T-helper 1 cell treated with Interleukin-12 subunit alpha and Interleukin-12 subunit beta and Interleukin-4 antibody, amounts not matched to agents 30 ng/mL and 1 ng/mL, for 36 hours (primary cell): ENCODE measurements around the gene PUS3. TPM values are rescaled to one million over a fixed set of nuclear protein-coding genes. Genes with fewer than 3 reads are reported as not detected.

Experiments
- intact Hi-C: fragments of 100-400 bp; cut with micrococcal nuclease; formaldehyde crosslinking; loops from one replicate; pipeline ENCODE4 v1.15.1; 2024
- total RNA-seq: library from RNA; stranded (reverse); gene quantifications from 2 replicates; pipeline ENCODE4 v1.2.3, GENCODE V29; 2022

Gene PUS3
- total RNA-seq, 1 donor from 2014 or later: 17.5 TPM

DNA sequence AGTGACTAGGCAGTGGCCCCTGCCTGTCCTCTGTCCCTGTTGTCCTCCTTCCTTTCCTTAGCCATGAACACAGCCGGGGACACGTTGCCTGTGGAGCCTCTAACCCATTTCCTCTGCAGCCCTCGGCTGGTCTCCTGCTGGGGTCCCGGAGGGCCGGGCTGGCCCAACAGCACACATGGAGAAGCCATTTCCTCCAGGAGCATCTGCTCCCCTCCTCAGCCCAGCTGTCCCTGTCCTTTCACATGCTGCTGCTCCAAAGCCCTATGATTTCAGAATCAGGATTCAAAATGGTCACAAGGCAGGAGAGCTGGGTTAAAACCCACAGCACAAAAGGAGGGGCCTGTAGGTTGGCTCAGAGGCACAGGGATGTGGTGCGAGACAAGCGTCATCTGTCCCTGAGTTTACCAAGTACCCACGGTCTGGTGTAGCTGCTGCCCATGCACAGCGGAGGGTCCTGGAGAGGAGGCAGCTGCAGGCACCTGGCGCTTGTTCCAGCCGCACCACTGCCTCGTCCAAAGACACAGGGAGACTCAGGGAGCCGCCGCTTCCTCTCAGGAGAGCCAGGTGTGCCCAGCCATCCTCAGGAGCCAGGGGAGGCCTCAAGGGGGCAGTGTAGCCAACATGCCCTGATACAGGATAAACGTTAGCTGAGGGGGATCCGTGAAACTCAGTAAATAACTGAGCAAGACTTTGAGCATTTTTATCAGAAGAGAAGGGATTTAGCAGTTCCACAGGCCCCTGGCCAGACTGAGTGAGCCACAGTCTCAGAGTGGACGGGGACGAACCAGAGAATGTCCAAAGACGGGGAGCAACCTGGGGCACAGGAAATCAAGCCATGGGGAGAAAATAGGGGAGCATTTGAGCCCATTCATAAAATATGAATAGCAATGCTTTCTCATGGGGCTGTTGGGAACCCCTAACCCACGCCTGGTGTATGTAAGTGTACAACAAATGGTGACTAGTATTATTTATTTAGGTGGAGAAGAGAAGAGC is 38.9 kb upstream of the PUS3 start:
- intact Hi-C loops: loop anchor here (1.0 kb wide), 2 partner anchors 19 to 252 kb away; no protein-coding TSS in a partner anchor

DNA sequence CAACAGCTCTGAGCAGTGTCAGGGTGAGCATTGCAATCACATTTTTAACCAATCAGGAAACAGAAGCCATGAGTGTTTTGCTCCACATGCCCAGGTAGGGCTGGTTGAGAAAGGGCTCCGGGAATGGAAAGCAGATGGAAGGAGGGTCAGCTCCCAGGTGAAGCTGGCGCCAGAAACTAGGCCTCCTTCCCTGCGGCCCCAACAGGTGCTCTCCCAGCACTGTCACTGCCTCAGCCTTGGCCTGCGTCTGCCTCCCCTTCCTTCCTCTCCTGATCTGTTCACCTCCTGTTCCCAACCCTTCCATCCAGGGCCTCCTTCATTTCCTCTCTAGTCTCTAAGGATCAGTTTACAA is 38.2 kb upstream of the PUS3 start:
- intact Hi-C loops: no loop called here

DNA sequence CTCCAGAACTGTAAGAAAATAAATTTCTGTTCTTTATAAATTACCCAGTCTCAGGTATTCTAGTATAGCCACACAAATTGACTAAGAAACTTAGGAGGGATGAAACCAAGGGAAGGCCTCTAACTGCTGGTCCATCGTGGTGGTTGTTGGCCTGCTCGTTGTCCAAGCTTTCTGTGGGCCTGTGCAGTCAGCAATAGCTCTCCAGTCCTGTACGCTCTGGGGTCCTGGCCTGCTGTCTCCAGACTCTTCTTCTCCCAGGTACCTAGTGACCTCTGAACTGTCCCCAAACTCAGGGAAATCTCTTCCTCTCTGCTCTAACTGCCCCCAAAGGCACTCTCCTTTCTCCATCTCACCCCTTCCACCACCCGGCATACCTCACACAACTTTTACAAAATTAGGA is 37.1 kb upstream of the PUS3 start:
- intact Hi-C loops: no loop called here

DNA sequence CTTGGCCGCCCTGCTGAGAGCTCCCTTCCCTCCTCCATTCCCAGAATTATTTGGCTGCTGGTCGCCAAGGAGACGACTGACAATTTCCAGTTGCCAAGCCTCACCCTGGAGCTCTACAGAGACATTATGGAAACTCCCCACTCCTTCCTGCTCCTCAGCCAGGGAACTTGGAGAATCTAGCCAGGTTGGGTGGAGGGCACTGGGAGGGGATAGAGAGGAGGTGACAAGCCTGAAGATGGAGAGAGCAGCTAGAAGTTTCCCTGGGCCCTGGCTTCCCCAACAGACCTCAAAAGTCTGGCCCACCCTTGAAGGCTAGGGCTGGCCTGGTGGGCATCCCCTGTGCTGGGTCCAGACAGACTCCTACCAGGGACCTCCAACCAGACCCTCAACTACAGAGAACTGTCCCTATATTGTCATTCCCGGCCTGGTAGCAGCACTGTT is 36.1 kb upstream of the PUS3 start:
- intact Hi-C loops: no loop called here

DNA sequence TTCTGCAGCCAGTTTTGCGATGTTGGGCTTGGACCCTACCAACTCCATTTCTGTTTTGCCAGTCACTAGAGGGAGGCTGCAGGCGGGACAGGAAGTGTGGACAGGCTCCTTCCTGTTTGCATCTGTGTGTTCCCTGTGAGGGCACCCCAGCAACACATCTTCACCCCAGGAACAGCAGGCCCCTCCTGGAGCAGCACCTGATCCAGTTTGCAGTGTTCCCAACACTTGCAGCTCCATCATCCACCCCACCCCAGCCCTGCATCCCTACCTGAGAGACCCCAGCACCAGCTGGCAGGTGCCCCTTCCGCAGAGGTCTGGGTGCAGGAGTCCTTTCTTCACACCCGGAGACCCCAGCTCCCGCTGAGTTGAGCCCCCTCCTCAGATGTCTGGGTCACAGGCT is 35.4 kb upstream of the PUS3 start:
- intact Hi-C loops: no loop called here

DNA sequence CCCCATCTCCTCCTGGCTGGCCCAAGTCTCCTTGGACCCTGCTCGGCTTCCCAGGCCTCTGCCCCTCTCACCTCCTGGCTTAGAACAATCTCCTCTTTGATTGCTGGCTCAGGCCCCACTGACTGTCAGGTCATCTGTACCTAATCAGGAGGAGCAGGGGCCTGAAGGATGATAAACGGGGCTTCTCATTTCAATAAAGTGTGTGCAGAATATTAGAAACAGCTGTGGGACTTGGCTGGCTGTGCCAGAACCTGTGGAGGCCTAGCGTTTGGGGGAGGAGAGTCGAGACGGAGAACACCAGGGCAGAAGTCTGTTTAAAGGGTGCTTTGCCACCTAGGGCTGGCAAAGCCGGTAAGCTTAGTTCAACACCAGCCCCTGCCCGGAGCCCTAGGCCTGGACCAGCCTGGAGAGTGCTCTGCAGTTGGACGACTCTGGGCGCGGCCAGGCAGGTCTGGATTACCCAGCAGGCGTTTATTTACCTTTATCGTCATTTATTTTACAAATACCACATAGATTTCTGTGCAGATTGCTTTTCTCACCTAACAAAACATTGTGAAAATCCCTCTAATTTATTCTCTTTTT is 32.7 kb upstream of the PUS3 start:
- intact Hi-C loops: no loop called here

DNA sequence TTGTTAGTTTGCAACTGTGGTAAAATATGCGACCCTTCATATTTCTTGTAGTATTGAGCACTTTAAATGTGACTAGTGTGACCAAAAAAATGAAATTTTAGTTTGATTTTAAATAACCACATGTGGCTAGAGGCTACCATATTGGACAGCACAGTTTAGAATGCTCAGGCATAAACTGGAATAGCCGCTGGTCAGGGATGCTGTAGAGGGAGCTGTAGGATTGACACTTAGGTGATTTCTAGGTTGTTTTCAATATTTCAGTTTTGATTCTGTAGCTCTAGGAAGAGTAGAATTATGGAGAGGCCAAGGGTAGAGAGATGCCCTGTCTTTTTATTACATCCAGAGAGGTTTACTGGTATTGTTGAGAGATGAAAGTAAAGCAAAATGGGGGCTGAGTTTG is 32.0 kb upstream of the PUS3 start:
- intact Hi-C loops: no loop called here

DNA sequence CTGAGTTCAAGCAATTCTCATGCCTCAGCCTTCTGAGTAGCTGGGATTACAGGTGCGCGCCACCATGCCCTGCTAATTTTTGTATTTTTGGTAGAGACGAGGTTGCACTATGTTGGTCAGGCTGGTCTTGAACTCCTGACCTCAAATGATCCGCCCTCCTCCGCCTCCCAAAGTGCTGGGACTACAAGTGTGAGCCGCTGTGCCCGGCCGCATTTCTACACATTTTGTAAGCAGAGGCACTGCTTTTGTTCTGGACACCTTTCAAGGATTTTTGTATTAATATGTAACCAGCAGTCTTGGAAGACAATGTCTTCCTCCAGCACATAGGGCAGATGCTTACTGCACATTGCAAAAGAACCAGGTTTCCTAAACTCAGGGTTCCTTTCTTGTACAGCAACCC is 31.5 kb upstream of the PUS3 start:
- intact Hi-C loops: no loop called here

DNA sequence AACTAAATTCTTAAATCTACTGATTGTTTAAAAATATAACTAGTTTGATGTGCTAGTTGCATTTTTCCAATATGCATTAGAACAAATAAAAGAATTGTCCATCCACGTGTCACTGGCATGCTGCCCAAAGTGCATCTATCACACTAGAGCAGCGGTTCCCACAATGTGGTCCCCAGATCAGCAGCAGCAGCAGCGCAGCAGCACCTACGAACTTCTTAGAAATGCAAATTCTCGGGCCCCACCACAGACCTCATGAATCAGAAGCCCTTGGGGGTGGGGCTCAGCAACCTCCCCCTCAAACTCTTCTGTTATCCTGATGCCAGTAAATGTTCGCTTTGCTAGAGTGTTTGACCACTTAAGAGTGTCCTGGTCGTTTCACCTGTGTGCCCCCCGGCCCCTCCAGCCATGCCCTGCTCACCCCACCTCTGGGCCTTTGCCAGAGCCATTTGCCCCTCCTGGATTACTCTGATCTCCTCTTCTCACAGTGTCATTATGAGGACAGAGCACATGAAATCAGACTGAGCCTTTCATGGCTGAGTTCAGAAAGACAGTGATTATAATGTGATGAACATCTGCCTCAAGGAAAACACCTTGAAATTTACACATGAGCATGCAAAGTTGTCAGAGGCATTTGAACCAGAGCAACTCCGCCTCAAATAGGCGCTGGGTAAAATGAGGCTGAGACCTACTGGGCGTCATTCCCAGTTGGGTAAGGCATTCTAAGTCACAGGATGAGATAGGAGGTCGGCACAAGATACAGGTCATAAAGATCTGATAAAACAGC is 30.2 kb upstream of the PUS3 start:
- intact Hi-C loops: no loop called here

DNA sequence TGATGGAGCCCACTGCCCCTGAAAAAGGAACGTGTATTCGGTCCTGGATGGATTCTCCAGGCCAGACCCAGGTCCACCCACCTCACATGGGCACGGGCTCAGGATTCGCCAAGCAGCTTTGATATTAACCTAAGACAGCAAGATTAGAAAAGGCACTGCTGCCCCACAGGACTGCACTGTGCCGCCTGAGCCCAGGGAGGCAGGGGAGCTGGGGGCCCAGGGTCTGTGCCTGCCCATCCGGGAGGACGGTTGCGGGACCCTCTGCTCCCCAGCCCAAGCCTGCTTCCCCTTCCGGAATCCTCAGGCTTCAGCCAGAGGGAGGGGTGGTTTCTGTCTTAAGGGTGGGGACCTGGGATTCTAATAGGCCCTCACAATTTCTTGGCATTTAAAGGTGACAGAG is 29.3 kb upstream of the PUS3 start:
- intact Hi-C loops: no loop called here

DNA sequence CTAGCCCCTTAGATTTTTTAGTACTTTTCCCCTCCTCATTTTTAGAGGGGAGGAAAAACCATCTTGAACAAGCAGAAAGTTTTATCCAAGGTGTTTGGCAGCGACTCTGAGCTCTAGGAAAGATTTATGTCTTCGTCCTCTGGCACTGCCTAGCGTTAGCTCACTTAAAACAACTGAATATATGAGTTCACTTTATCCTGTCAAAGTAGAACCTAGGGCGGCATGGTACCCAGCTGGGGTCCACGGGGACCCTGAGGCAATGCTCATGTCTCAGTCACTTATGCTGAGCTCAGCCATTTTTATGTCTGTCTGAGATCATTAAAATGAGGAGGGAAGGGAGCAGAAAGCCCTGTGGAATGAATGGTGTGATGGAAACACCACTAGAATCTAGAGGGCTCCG is 28.7 kb upstream of the PUS3 start:
- intact Hi-C loops: no loop called here

DNA sequence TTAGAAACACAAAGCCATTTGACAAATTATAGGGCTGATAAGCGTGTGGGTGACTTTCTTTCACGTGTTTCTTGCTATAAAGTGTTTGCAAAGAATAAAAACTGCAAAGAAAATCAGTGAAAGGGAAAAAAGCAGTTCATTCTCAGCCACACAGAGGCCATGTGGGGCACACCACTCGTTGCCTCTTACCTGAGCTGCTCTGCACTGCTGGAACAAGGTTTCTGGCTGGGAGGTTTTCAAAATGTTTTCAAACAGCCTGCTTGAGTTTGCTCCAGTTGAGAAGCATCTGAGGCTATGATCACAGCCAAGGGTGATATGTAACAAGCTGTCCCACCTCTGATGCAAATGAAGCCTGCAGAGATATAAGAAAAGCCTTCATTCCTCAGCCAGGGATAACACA is 28.1 kb upstream of the PUS3 start:
- intact Hi-C loops: no loop called here

DNA sequence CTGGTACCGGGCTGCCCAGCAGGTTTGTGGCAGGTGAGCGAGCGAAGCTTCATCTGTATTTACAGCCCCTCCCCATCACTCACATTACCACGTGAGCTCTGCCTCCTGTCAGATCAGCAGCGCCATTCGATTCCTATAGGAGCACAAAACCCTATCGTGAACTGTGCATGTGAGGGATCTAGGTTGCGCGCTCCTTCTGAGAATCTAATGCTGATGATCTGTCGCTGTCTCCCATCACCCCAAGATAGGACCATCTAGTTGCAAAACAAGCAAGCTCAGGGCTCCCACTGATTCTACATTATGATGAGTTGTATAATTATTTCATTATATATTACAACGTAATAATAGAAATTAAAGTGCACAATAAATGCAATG is 27.1 kb upstream of the PUS3 start:
- intact Hi-C loops: no loop called here

DNA sequence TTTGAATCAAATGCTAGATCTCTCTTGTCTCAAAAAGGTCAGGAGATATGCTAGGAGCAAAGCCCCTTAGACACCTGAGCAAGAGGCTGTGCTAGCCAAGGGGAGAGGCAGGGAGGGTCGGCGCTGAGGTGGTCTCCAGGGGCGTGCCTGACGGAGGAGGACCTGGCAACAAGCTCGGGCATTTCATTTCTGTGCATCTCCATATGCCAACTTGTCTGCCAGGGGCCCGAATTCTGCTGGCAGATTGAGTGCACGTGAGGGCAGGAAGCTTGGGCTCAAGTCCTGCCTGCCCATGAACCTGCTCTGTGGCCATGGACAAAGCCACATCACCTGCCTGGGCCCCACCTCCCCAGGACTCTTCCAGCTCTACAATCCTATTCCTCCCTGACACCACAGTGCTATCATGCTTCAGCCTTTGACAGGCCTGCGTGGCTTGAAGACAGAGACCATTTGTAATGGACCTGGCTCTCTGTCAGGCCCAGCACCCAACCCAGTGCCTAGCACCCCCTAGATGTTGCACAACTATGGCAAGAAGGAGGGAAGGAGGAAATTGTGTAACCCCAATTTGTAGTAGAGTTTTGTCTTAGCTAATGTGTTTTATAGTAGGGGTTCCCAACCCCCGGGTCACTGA is 26.6 kb upstream of the PUS3 start:
- intact Hi-C loops: loop anchor here (10.0 kb wide), 2 partner anchors 485 to 1415 kb away; no protein-coding TSS in a partner anchor

DNA sequence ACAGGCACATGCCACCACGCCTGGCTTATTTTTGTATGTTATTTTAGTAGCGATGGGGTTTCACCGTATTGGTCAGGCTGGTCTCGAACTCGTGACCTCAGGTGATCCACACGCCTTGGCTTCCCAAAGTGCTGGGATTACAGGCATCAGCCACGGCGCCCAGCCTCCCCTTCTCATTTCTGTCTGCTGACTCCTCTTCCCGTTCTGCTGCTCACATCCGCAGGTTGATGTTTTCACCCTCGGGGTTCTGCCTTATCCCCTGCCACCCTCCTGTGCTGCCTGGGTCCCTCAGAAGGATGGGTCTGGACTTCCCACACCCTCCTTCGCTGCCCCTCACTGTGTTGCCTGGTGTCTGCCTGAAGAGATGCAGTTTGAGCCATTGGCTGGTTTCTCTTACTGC is 23.7 kb upstream of the PUS3 start:
- intact Hi-C loops: loop anchor here (10.0 kb wide), 2 partner anchors 488 to 1418 kb away; no protein-coding TSS in a partner anchor

DNA sequence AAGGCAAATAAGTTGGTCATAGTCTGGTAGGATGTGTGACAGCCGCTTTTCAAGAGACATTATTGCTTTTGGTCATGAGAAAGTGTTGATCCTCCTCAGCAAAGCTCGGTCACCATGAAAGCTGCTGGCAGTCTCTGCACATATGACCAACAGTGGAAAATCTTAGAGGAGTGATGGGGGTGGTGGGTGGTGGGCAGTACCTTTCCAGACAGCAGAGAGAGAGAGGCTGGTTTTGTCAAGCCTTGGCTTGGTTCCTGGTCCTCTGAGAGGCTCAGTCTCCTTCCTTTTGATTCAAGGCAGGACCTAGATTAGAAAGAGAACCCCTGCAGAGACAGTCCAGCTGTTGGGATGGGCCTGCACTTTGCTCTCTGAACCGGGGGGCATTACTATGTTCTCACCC is 22.8 kb upstream of the PUS3 start:
- intact Hi-C loops: loop anchor here (10.0 kb wide), 2 partner anchors 489 to 1419 kb away; no protein-coding TSS in a partner anchor

DNA sequence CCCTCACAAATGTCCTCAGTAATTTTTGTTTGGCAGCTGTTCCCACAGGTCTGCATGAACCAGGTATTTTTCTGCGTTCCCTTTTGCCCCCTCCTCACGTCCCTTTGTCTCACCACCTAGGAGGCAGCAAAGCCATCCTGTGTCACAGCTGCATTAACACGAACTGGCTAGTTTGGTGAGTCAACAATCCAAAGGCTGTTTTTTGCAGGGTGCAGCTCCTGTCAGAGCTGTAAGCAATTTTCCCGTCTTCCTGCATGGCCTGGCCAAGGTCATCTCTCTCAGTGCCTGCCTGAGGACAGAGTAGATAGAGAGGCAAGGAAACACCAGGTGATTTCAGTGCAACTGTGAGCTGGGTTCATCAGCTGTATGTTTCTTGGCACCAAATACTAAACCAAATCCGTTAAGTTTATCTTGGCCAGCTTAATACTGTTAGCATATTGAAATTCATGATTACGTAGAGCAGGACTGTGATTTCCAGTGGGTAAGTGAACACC is 22.3 kb upstream of the PUS3 start:
- intact Hi-C loops: loop anchor here (10.0 kb wide), 2 partner anchors 490 to 1420 kb away; no protein-coding TSS in a partner anchor

DNA sequence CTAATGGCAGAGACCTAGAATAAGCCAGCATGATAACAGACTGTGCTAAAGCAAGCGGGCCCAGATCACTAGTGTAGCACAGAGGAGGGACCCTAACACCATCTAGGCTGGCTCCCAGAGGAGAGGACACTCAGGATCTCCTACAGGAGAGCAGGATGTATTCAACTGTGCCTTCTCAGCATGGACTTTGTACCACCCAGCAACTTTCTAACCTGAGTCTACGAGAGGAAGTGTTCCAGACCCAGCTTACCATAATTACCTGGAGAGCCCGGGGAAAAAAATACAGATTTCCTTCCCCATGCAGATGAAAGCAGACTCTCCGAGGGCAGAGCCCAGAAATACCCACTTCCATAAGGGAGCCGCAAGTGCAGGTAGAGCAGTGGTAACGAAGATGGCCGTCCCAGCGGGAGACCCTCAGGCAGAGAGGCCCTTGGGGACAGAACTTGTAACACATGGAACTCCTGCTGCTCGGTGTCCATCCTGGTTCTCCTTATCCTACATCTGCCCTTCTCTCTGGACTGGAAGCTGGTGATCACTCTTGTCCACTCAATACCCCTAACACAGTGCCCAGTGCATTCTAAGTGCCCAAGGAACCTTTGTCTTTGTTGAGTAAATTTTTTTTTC is 21.5 kb upstream of the PUS3 start:
- intact Hi-C loops: loop anchor here (10.0 kb wide), 2 partner anchors 490 to 1420 kb away; no protein-coding TSS in a partner anchor

DNA sequence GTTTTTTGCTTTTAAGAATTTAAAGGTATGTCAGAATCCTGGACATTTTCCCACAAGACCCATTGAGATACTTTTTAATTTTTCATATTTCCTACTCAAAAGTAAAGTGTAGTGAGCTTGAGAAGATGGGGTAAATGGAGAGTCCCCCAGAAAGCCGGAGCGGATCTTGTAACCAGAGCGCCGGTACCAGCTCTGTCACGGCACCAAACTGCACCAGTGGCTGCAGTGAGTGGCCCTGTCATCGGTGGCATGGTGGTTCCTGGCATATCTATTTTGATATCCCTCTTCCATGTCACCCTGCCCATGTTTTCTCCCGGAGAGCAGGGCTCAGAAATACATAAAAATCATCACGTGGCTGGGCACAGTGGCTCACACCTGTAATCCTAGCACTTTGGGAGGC is 20.6 kb upstream of the PUS3 start:
- intact Hi-C loops: loop anchor here (1.0 to 10.0 kb wide), 6 partner anchors 19 to 1421 kb away; no protein-coding TSS in a partner anchor

DNA sequence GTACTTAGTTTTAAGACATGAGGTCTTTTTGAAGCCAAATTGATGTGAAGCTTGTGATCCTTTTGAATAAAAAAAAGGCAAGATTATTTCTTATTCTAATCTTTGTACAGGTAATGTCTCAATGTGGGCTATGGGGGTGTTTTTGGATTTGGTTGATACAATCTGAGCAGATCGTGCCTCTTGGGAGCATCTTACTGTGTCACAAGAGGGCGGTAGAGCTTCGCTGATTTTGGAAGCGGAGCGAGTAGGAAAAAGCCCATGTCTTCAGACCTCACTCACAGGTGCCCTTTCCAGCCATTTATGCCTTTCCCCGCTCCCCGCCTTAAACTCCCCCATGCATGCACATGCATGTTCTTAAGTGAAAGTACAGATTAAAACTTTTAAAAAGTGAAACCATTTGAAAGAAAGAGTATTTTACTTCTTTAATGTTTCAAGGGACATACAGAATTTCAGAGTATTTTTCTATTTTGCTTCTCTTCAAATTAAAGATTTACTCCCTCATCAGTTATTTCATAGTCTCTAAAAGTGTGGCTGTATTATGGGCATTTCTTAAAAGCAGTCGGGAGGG is 20.1 kb upstream of the PUS3 start:
- intact Hi-C loops: loop anchor here (1.0 to 10.0 kb wide), 6 partner anchors 19 to 1422 kb away; no protein-coding TSS in a partner anchor
